Prostate gland (tissue), 2 donors: ENCODE results near the gene GOLGA2. TPM values are rescaled to one million over a fixed set of nuclear protein-coding genes. Genes with fewer than 3 reads are reported as not detected.

Experiments used
- DNase-seq: peaks from one replicate; pipeline ENCODE4 v3.0.0-alpha.2; 2019; ENCODE audit warnings: low spot score
- H3K27ac ChIP-seq, 2 donors: fragments of 200-600 bp; sonication (generic); 2 replicates each; pipeline ENCODE4 v1.5.1; 2017 to 2019
- H3K27me3 ChIP-seq: fragments of 200-600 bp; sonication (generic); replicated peaks from 2 replicates; pipeline ENCODE4 v1.5.1; 2019; ENCODE audit not compliant: insufficient read depth
- H3K36me3 ChIP-seq, 2 donors: fragments of 200-600 bp; sonication (generic); 1 replicate in 1 of 2; 2 replicates in 1 of 2; pipeline versions ENCODE4 v1.5.1 to v1.8.1; 2017 to 2019
- H3K4me1 ChIP-seq: fragments of 200-600 bp; sonication (generic); replicated peaks from 2 replicates; pipeline ENCODE4 v1.5.1; 2019
- H3K4me3 ChIP-seq, 2 donors: fragments of 200-600 bp; sonication (generic); 2 replicates each; pipeline ENCODE4 v1.5.1; 2017 to 2019
- H3K9me3 ChIP-seq: fragments of 200-600 bp; sonication (generic); 2 replicates; pipeline ENCODE4 v1.5.1; 2017
- CTCF ChIP-seq, 4 experiments: fragments of 200-600 bp in 2 of 4; fragments of 450-650 bp in 2 of 4; sonication (generic) in 2 of 4; IDR thresholded peaks; 1 replicate in 3 of 4; 2 replicates in 1 of 4; pipeline ENCODE4 v1.5.1; 2016 to 2019; ENCODE audit warnings: antibody characterized with exemption in 4 of 4, mild to moderate bottlenecking in 2 of 4, moderate library complexity in 2 of 4
- POLR2A ChIP-seq: fragments of 450-650 bp; IDR thresholded peaks from one replicate; pipeline ENCODE4 v1.6.1; 2016; ENCODE audit warnings: antibody characterized with exemption, mild to moderate bottlenecking
- POLR2AphosphoS5 ChIP-seq: sonication (generic); formaldehyde crosslinking; IDR thresholded peaks from one replicate; pipeline ENCODE4 v1.6.1; 2017; ENCODE audit warnings: antibody characterized with exemption
- WGBS: methylation state at CpG from one replicate; pipeline ENCODE4 v1.1.5; 2018; 5-methylcytosine and 5-hydroxymethylcytosine counted together
- intact Hi-C: fragments of 100-400 bp; cut with DNase I; formaldehyde crosslinking; loops from one replicate; pipeline ENCODE4 v1.14.2; 2022
- total RNA-seq, 2 donors: library from RNA; depleted of rRNA; stranded (reverse); fragments of >200 nt; gene quantifications; one replicate each; pipeline ENCODE4 v1.1.0, GENCODE V29; 2016

GOLGA2 gene
- total RNA-seq, 2 donors from 2014 or later, result 92.1 to 147 TPM

DNA sequence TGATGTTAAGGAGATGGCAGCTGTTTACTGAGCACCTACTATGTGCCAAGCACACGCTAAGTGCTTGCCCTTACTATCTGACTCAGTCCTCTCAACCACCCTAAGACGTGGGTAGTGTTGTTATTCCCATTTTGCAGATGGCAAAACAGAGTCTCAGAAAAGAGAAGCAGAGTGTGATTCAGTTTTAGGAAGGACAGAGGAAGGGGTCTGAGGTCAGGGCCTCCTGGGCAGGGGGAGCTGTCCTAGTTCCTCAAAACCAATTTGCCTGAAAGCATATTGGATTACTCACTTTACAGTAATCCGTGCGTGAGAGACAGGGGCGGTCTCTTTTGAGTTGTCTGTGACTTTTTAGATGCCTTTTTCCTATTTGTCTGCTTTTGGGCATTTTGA, 49.4 kb downstream of the GOLGA2 start:
- TF ChIP-seq CTCF (IDR thresholded peaks at IDR 0.05) (no peak), POLR2AphosphoS5 (no peak), POLR2A (no peak)
- WGBS, result 84% methylated on average over 5 of the region's 5 CpGs

GRCh38 chr9:128225770-128226411, 49.9 kb downstream of the GOLGA2 start:
- no peak overlapping the region for H3K27ac ChIP-seq
- no peaks in the 10 kb centered on the region for H3K36me3 ChIP-seq
- TF ChIP-seq POLR2AphosphoS5 (no peak), POLR2A (no peak), CTCF (IDR thresholded peaks at IDR 0.05) (no peak)
- no peaks in the 10 kb centered on the region for H3K9me3 ChIP-seq
- no peak for DNase-seq
- 68% methylated on average over 19 of the region's 19 CpGs for WGBS
- intact Hi-C loops, result no loop called here
- H3K27me3 ChIP-seq, result no peaks in the 10 kb centered on the region
- H3K4me1 ChIP-seq, result no peaks in the 10 kb centered on the region
- no peak overlapping the region for H3K4me3 ChIP-seq

More for the DNA sequence above, 49.4 kb downstream of the GOLGA2 start:
- H3K9me3 ChIP-seq, result no peaks in the 10 kb centered on the region
- H3K27me3 ChIP-seq, result no peaks in the 10 kb centered on the region
- no peak overlapping the region for H3K4me3 ChIP-seq
- no peaks in the 10 kb centered on the region for H3K4me1 ChIP-seq
- H3K36me3 ChIP-seq, result no peaks in the 10 kb centered on the region
- intact Hi-C loops, result no loop called here
- no peak overlapping the region for H3K27ac ChIP-seq
- DNase-seq, result no peak

GRCh38 chr9:128224877-128225276, 50.9 kb downstream of the GOLGA2 start:
- intact Hi-C loops, result no loop called here

DNA sequence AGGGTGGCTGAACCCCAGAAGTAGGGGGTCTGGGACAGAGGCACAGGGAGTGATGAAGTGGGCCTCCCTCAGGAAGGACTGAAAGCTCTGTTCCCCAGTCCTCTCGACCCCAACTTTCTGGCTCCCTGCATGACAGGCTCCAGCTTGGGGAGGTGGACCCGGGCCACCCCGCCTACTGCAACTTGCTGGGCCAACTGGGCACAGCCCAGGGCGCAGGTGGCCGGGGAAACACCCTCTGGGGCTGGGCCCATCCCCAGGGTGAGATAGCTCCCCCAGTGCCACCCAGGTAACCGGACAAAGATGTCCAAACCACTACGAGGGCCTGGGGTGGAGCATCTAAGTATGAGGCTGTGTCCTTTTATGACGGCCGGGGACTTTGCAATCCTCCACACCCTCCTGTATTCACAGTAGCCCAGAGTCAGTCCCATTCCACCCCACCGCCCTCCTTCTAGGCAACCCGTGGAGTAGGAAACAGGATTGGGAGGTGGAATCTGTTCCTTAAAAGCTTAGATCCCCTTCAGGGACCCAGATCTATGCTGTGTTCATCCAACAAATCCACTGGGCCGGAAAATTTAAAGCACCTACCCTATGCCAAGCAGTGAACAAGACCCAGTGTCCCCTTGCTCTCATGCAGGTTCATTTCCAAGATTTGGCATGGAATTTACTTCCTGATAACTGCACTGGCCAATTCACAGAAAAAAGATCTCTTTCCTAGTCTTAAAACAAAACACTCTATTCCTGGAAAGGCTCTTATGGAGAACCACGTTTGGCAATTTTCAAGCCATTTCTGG, 52.7 kb downstream of the GOLGA2 start:
- Histone ChIP-seq H3K27ac (no peak overlapping the region), H3K9me3 (no peaks in the 10 kb centered on the region), H3K36me3 (no peaks in the 10 kb centered on the region), H3K27me3 (no peaks in the 10 kb centered on the region), H3K4me1 (no peaks in the 10 kb centered on the region), H3K4me3 (no peak overlapping the region)
- TF ChIP-seq POLR2AphosphoS5, result no peak
- TF ChIP-seq POLR2A, result no peak
- WGBS, result 89% methylated on average over 13 of the region's 13 CpGs
- intact Hi-C loops, result no loop called here
- no peak for DNase-seq

More at GRCh38 chr9:128224877-128225276, 50.9 kb downstream of the GOLGA2 start:
- TF ChIP-seq POLR2AphosphoS5, result no peak
- Histone ChIP-seq H3K27me3 (no peaks in the 10 kb centered on the region), H3K36me3 (no peaks in the 10 kb centered on the region), H3K27ac (no peak overlapping the region), H3K4me1 (no peaks in the 10 kb centered on the region), H3K4me3 (no peak overlapping the region), H3K9me3 (no peaks in the 10 kb centered on the region)
- no peak for DNase-seq
- 90% methylated on average over 7 of the region's 7 CpGs for WGBS

GRCh38 chr9:128222026-128222425, 53.8 kb downstream of the GOLGA2 start:
- no peak overlapping the region for H3K27ac ChIP-seq
- H3K36me3 ChIP-seq, result no peaks in the 10 kb centered on the region
- H3K27me3 ChIP-seq, result no peaks in the 10 kb centered on the region
- TF ChIP-seq POLR2AphosphoS5, result no peak
- TF ChIP-seq POLR2A, result no peak
- no peak for TF ChIP-seq CTCF (IDR thresholded peaks at IDR 0.05)
- intact Hi-C loops, result no loop called here
- H3K4me3 ChIP-seq, result no peak overlapping the region
- no peak for DNase-seq
- H3K4me1 ChIP-seq, result no peaks in the 10 kb centered on the region
- WGBS, result 91% methylated on average over 10 of the region's 10 CpGs
- H3K9me3 ChIP-seq, result no peaks in the 10 kb centered on the region
